ENCODE results near the gene ZNF135.
A peak's percentile ranks its signal among the peaks of the same experiment; 100 is the strongest.

Gene ZNF135

DNA sequence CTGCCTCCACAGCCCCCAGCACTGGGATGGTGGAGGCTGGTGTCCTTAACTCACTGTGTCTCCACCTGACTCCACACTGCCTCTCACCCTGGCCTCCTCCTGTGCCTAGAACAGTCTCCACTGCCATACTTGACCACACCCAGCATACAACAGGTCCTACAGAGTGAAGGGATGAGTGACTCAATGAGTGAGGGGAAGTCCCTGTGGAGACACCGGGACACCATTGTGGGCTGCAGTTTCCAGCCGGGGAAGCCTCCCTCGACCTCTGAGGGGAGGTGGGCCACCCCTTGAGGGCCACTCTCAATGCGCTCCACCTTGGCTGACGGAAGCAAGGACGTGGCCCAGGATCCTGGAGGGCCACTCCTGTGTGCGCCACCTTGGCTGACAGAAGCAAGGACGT is 2.8 kb upstream of the ZNF135 start:
- no peak overlapping the region for H3K4me3 ChIP-seq (ENCODE audit: low read depth, low read length)
- DNase-seq (ENCODE audit: low read depth), result no peak
- TF ChIP-seq, protein P1, sequence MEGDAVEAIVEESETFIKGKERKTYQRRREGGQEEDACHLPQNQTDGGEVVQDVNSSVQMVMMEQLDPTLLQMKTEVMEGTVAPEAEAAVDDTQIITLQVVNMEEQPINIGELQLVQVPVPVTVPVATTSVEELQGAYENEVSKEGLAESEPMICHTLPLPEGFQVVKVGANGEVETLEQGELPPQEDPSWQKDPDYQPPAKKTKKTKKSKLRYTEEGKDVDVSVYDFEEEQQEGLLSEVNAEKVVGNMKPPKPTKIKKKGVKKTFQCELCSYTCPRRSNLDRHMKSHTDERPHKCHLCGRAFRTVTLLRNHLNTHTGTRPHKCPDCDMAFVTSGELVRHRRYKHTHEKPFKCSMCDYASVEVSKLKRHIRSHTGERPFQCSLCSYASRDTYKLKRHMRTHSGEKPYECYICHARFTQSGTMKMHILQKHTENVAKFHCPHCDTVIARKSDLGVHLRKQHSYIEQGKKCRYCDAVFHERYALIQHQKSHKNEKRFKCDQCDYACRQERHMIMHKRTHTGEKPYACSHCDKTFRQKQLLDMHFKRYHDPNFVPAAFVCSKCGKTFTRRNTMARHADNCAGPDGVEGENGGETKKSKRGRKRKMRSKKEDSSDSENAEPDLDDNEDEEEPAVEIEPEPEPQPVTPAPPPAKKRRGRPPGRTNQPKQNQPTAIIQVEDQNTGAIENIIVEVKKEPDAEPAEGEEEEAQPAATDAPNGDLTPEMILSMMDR (IDR thresholded peaks at IDR 0.05; ENCODE audit: control insufficient read depth, extremely low read depth, insufficient read depth), result no peak

DNA sequence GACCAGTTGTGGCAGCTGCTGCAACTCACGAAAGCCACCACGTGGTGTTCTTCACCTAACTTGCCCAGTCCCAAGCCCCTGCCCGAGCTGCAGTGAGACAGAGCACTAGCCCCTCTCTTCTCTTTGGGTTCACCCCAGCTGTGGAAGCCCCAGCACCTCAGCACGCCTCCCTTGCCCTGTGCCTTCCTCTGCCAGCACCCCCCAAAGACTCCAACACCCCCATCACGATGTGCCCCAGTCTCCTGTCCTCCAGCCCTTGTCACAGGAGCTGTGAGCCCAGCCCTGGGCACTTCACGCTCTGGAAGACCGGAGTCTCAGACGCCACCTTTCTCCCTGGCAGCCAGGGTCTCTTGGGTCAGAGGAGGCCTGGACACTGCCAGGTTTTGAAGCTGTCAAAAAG is 2.2 kb upstream of the ZNF135 start:
- no peak for DNase-seq (ENCODE audit: low read depth)
- TF ChIP-seq, protein P1 (IDR thresholded peaks at IDR 0.05; ENCODE audit: control insufficient read depth, extremely low read depth, insufficient read depth), result no peak
- H3K4me3 ChIP-seq (ENCODE audit: low read depth, low read length), result no peak overlapping the region

DNA sequence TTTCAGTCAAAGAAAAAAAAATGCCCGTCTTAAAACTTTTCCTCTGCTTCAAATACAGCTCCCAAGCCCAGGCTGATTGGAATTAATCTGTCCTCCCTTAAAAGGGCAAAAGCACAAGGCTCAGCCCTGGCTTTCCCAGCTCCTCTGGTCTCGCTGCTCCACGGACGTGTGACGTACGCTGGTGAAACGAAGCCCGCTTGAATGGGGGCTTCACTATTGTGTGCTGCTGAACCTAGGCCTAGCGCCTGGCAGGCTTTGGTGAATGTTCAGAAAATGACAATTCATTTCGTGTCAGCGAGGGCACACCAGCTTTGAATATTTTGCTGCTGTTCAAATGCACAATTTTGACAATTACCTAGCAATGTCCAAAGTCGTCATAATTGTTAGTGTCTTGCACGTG is 615 bp upstream of the ZNF135 start:
- TF ChIP-seq, protein P1 (IDR thresholded peaks at IDR 0.05; ENCODE audit: control insufficient read depth, extremely low read depth, insufficient read depth), result no peak
- no peak overlapping the region for H3K4me3 ChIP-seq (ENCODE audit: low read depth, low read length)

DNA sequence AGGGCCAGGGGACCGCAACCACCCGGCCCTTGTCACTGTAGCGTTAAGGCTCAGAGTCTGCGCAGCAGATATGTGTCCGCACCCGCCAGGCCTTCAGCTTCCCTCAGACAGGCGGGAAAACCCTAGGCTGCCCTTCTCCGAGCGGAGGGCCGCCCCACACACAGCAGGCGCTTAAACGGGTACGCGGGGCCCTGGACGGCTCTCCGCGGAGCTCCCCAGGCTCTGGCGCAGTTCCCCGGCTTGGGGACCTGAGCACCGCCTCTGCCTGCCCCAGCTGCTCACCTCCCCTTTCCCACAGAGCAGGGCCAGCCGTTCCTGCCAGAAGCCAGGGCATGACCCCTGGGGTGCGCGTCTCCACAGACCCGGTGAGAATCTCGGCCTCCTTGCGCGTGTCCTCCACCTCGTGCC is 593 bp downstream of the ZNF135 start:
- peak overlapping the region; percentile 29; the same call in 1 of the 2 replicates for H3K4me3 ChIP-seq (ENCODE audit: low read depth, low read length)
- no peak for DNase-seq (ENCODE audit: low read depth)
- TF ChIP-seq, protein P1 (IDR thresholded peaks at IDR 0.05; ENCODE audit: control insufficient read depth, extremely low read depth, insufficient read depth), result no peak

More for the DNA sequence above, 615 bp upstream of the ZNF135 start:
- no peak for DNase-seq (ENCODE audit: low read depth)

DNA sequence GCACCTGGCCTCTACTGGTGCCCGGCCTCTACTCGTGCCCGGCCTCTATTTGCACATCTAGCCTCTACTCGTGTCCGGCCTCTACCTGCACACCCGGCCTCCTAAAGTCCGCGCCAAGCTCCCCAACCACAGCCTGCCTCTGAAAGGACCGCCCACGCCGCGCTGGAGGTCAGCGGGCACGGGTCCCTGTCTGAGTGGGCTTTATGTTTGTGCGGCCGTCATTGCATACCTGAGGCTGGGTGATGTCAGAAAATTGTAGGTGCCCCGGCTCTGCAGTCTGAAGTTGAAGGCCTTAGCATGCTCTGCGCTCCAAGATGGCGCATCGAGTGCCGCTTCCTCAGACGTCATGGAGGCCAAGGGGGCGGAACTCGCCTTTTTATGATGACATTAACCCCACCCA is 1.1 kb downstream of the ZNF135 start:
- DNase-seq (ENCODE audit: low read depth), result no peak
- no peak overlapping the region for H3K4me3 ChIP-seq (ENCODE audit: low read depth, low read length)
- TF ChIP-seq, protein P1 (IDR thresholded peaks at IDR 0.05; ENCODE audit: control insufficient read depth, extremely low read depth, insufficient read depth), result no peak

DNA sequence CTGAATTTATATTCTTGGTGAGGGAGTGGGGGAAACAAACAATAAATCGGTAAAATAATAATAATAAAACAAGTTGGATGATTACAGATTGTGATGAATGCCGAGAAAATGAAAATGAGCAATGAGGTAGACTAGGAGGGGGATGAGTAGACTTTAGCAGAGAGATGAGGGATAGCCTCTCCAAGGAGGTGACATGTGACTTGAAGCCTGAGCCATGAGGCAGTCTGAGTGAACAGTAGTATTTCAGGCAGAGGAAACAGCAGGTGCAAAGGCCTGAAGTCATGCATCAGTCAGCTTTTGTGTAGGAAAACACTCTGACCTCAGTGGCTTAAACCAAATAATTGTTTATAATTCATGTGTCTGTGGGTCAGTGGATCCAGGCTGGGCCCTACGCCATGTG is 4.6 kb downstream of the ZNF135 start:
- DNase-seq (ENCODE audit: low read depth), result no peak
- TF ChIP-seq, protein P1 (IDR thresholded peaks at IDR 0.05; ENCODE audit: control insufficient read depth, extremely low read depth, insufficient read depth), result no peak
- H3K4me3 ChIP-seq (ENCODE audit: low read depth, low read length), result no peak overlapping the region

DNA sequence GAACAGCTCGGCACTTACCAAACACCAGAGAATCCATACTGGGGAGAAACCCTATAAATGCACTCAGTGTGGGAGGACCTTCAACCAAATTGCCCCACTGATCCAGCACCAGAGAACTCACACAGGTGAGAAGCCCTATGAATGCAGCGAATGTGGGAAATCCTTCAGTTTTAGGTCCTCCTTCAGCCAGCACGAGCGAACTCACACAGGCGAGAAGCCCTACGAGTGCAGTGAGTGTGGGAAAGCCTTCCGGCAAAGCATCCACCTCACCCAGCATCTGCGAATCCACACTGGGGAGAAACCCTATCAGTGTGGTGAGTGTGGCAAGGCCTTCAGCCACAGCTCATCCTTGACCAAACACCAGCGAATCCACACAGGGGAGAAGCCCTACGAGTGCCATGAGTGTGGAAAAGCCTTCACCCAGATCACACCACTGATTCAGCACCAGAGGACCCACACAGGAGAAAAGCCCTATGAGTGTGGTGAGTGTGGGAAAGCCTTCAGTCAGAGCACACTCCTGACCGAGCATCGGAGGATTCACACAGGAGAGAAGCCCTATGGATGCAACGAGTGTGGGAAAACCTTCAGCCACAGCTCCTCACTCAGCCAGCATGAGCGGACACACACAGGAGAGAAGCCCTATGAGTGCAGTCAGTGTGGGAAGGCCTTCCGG is 8.3 kb downstream of the ZNF135 start:
- no peak for DNase-seq (ENCODE audit: low read depth)
- TF ChIP-seq, protein P1 (IDR thresholded peaks at IDR 0.05; ENCODE audit: control insufficient read depth, extremely low read depth, insufficient read depth), result no peak
- no peak overlapping the region for H3K4me3 ChIP-seq (ENCODE audit: low read depth, low read length)
